ENCODE measurements around the gene FAM3B. TPM values are rescaled to one million over a fixed set of nuclear protein-coding genes. Genes with fewer than 3 reads are reported as not detected.

Gene FAM3B
- total and polyA plus RNA-seq, 2 experiments from 2014 or later, result 2.5 to 3.6 TPM

- DNase-seq (ENCODE audit: low spot score) (no peak), ATAC-seq (no peak; the same call in 2 of the 3 replicates)
- Histone ChIP-seq H3K4me3 (no peak overlapping the region), H4K20me1 (replicated peaks; ENCODE audit: insufficient read depth) (no peaks in the 10 kb centered on the region), H2AFZ (no peak overlapping the region), H3K36me3 (ENCODE audit: insufficient read depth) (no peaks in the 10 kb centered on the region), H3K27me3 (ENCODE audit: insufficient read depth) (no peaks in the 10 kb centered on the region), H3K4me2 (no peak overlapping the region), H3K79me2 (replicated peaks; ENCODE audit: insufficient read depth) (no peaks in the 10 kb centered on the region), H3K27ac (ENCODE audit: low read depth) (no peak overlapping the region), H3F3A (replicated peaks; ENCODE audit: low read depth) (no peaks in the 10 kb centered on the region), H3K9me2 (ENCODE audit: insufficient read depth) (no peaks in the 10 kb centered on the region), H3K4me1 (ENCODE audit: insufficient read depth) (no peaks in the 10 kb centered on the region)
- H3K27me3 Mint-ChIP-seq (ENCODE audit: insufficient read depth, low read depth, poor library complexity), result peaks cover 4% of the 10 kb centered on the region
- peaks cover 16% of the 10 kb centered on the region; the same call in 2 of the 3 replicates for H3K4me1 Mint-ChIP-seq
- H3K9me3 Mint-ChIP-seq, result no peaks in the 10 kb centered on the region
- TF ChIP-seq STAT1 (IDR thresholded peaks at IDR 0.05; ENCODE audit: unreplicated experiment) (no peak), NANOG (IDR thresholded peaks at IDR 0.05; ENCODE audit: borderline replicate concordance) (no peak), ZNF331 (CRISPR knock-in tag; IDR thresholded peaks at IDR 0.05; ENCODE audit: low read depth) (no peak), CTCF (conservative IDR thresholded peaks at IDR 0.05; ENCODE audit: low read depth in 2 of 2) (no peak), REST (IDR thresholded peaks at IDR 0.05; ENCODE audit: unreplicated experiment) (no peak), EZH2 (IDR thresholded peaks at IDR 0.05; ENCODE audit: low read depth, unreplicated experiment) (no peak), EZH2phosphoT487 (IDR thresholded peaks at IDR 0.05; ENCODE audit: unreplicated experiment) (no peak)
- no peak overlapping the region for H3K27ac Mint-ChIP-seq
- no peak overlapping the region for H3K4me3 Mint-ChIP-seq
- peaks cover 6% of the 10 kb centered on the region; the same call in 2 of the 3 replicates for H3K36me3 Mint-ChIP-seq (ENCODE audit: low read depth)
These were observed 36.3 kb upstream of the FAM3B start for GRCh38 chr21:41280115-41280919.

- H3K36me3 ChIP-seq (ENCODE audit: insufficient read depth), result no peaks in the 10 kb centered on the region
- Mint-ChIP-seq H3K4me3 (no peak overlapping the region), H3K9me3 (no peaks in the 10 kb centered on the region), H3K27ac (no peak overlapping the region), H3K36me3 (ENCODE audit: low read depth) (no peaks in the 10 kb centered on the region), H3K27me3 (ENCODE audit: insufficient read depth, low read depth, poor library complexity) (peaks cover 5% of the 10 kb centered on the region), H3K4me1 (peaks cover 16% of the 10 kb centered on the region; the same call in 2 of the 3 replicates)
- H2AFZ ChIP-seq, result no peak overlapping the region
- H4K20me1 ChIP-seq (replicated peaks; ENCODE audit: insufficient read depth), result no peaks in the 10 kb centered on the region
- no peak; the same call in 2 of the 3 replicates for ATAC-seq
- H3K4me3 ChIP-seq, result no peak overlapping the region
- no peak for DNase-seq (ENCODE audit: low spot score)
- no peaks in the 10 kb centered on the region for H3K79me2 ChIP-seq (replicated peaks; ENCODE audit: insufficient read depth)
- H3K4me1 ChIP-seq (ENCODE audit: insufficient read depth), result no peaks in the 10 kb centered on the region
- no peaks in the 10 kb centered on the region for H3F3A ChIP-seq (replicated peaks; ENCODE audit: low read depth)
- no peak overlapping the region for H3K27ac ChIP-seq (ENCODE audit: low read depth)
- no peaks in the 10 kb centered on the region for H3K27me3 ChIP-seq (ENCODE audit: insufficient read depth)
- H3K9me2 ChIP-seq (ENCODE audit: insufficient read depth), result no peaks in the 10 kb centered on the region
- H3K4me2 ChIP-seq, result no peak overlapping the region
- no peak for TF ChIP-seq ETS1 (IDR thresholded peaks at IDR 0.05)
- no peak for TF ChIP-seq EZH2 (IDR thresholded peaks at IDR 0.05; ENCODE audit: low read depth, unreplicated experiment)
- no peak for TF ChIP-seq CTCF (conservative IDR thresholded peaks at IDR 0.05; ENCODE audit: low read depth in 2 of 2)
- no peak for TF ChIP-seq JUNB (IDR thresholded peaks at IDR 0.05; ENCODE audit: unreplicated experiment)
- no peak for TF ChIP-seq EZH2phosphoT487 (IDR thresholded peaks at IDR 0.05; ENCODE audit: unreplicated experiment)
- TF ChIP-seq REST (IDR thresholded peaks at IDR 0.05; ENCODE audit: unreplicated experiment), result no peak
- no peak for TF ChIP-seq NANOG (IDR thresholded peaks at IDR 0.05; ENCODE audit: borderline replicate concordance)
These were observed 34.2 kb upstream of the FAM3B start for GRCh38 chr21:41282412-41282811.

Measured in GM23338 (cell line).